ENCODE data around the gene ARHGEF25. TPM values are rescaled to one million over a fixed set of nuclear protein-coding genes. Genes with fewer than 3 reads are reported as not detected.
A peak's percentile ranks its signal among the peaks of the same experiment; 100 is the strongest.
"Not testable (repeated sequence)": the region's sequence is repeated elsewhere in the genome, so short reads cannot be mapped to it uniquely, and the experiment has no call there.

Gene ARHGEF25
- total RNA-seq, 1 experiment from 2014 or later = not detected

DNA sequence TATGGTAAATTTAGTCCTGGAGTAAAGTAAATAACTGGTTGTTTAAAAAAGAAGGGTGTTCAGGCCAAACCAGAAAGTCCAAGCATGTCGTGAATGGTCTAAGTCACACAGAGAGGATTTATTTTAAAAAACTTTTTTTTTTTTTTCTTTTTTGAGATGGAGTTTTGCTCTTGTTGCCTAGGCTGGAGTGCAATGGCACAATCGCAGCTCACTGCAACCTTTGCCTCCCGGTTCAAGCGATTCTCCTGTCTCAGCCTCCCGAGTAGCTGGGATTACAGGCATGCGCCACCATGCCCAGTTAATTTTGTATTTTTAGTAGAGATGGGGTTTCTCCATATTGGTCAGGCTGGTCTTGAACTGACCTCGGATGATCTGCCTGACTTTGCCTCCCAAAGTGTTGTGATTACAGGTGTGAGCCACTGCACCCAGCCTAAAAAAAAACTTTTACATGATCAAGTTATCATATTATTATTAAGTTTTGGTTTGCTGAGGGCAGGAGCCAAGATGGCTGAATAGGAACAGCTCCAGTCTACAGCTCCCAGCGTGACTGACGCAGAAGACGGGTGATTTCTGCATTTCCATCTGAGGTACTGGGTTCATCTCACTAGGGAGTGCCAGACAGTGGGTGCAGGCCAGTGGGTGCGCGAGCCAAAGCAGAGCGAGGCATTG is 34.9 kb downstream of the ARHGEF25 start:
- not testable (repeated sequence) for H3K36me3 ChIP-seq (ENCODE audit: insufficient read depth, low read length); H3K4me2 ChIP-seq (ENCODE audit: low read depth, low read length, poor library complexity, severe bottlenecking); H3K27me3 ChIP-seq (ENCODE audit: low read length); H3K9ac ChIP-seq (ENCODE audit: low read length); H3K4me1 ChIP-seq (ENCODE audit: low read length); H3K27ac ChIP-seq (ENCODE audit: low read length); H3K9me3 ChIP-seq (ENCODE audit: low read length); H3K4me3 ChIP-seq (ENCODE audit: low read length); H3K9me2 ChIP-seq (replicated peaks; ENCODE audit: insufficient read depth, low read length); H4K20me1 ChIP-seq (ENCODE audit: insufficient read depth, low read depth, low read length); H2AFZ ChIP-seq (ENCODE audit: low read length); H3K79me2 ChIP-seq (ENCODE audit: low read length)
- peak; percentile 63 for DNase-seq

DNA sequence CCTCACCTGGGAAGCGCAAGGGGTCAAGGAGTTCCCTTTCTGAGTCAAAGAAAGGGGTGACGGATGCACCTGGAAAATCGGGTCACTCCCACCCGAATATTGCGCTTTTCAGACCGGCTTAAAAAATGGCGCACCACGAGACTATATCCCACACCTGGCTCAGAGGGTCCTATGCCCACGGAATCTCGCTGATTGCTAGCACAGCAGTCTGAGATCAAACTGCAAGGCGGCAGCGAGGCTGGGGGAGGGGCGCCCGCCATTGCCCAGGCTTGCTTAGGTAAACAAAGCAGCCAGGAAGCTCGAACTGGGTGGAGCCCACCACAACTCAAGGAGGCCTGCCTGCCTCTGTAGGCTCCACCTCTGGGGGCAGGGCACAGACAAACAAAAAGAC is 35.4 kb downstream of the ARHGEF25 start:
- H3K36me3 ChIP-seq (ENCODE audit: insufficient read depth, low read length); H3K27me3 ChIP-seq (ENCODE audit: low read length); H4K20me1 ChIP-seq (ENCODE audit: insufficient read depth, low read depth, low read length); H3K4me3 ChIP-seq (ENCODE audit: low read length); H3K9me3 ChIP-seq (ENCODE audit: low read length); H3K79me2 ChIP-seq (ENCODE audit: low read length); H3K9ac ChIP-seq (ENCODE audit: low read length); H3K9me2 ChIP-seq (replicated peaks; ENCODE audit: insufficient read depth, low read length); H2AFZ ChIP-seq (ENCODE audit: low read length); H3K27ac ChIP-seq (ENCODE audit: low read length); H3K4me1 ChIP-seq (ENCODE audit: low read length); H3K4me2 ChIP-seq (ENCODE audit: low read depth, low read length, poor library complexity, severe bottlenecking); DNase-seq: not testable (repeated sequence)

DNA sequence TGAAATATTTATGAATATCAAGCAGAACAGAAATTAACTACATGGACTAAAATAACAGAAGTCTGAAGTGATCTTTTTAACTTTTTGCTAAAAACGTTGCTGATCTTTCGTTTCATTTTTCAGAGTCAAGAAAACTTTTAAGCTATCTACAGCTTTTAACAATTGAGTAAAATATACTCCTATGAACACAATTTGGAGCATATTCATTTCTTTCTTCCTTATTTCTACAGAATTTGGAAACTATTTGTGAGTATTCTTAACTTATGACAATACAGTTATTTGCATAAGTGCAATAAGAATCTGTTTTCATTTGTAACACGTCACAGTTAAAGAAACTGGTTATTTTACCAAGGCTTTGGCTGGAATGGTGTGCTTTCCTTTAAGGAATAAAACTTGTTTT is 42.8 kb downstream of the ARHGEF25 start:
- Histone ChIP-seq H4K20me1 (ENCODE audit: insufficient read depth, low read depth, low read length) (no peaks in the 10 kb centered on the region), H3K27me3 (ENCODE audit: low read length) (no peaks in the 10 kb centered on the region), H3K4me1 (ENCODE audit: low read length) (no peaks in the 10 kb centered on the region), H3K36me3 (ENCODE audit: insufficient read depth, low read length) (no peaks in the 10 kb centered on the region), H2AFZ (ENCODE audit: low read length) (no peak overlapping the region), H3K9me2 (replicated peaks; ENCODE audit: insufficient read depth, low read length) (no peaks in the 10 kb centered on the region), H3K9me3 (ENCODE audit: low read length) (no peaks in the 10 kb centered on the region), H3K79me2 (ENCODE audit: low read length) (no peaks in the 10 kb centered on the region), H3K4me3 (ENCODE audit: low read length) (no peak overlapping the region), H3K27ac (ENCODE audit: low read length) (no peak overlapping the region), H3K9ac (ENCODE audit: low read length) (no peak overlapping the region), H3K4me2 (ENCODE audit: low read depth, low read length, poor library complexity, severe bottlenecking) (no peak overlapping the region)
- peak; percentile 36 for DNase-seq

DNA sequence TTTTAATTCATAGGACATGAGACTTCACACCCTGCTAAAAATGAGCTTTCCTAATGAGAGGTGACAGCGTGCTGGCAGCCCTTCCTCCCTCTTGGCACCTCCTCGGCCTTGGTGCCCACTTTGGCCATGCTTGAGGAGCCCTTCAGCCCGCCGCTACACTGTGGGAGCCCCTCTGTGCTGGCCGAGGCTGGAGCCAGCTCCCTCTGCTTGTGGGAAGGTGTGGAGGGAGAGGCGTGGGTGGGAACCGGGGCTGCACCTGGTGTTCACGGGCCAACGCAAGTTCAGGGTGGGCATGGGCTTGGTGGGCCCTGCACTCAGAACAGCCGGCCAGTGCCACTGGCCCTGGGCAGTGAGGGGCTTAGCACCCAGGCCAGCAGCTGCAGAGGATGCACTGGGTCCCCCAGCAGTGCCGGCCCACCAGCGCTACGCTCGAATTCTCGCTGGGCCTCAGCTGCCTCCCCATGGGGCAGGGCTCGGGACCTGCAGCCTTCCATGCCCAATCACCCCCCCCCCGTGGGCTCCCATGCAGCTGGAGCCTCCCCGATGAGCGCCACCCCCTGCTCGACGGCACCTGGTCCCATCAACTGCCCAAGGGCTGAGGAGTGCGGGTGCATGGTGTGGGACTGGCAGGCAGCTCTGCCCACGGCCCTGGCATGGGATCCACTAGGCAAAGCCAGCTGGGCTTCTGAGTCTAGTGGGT is 44.5 kb downstream of the ARHGEF25 start:
- H3K79me2 ChIP-seq (ENCODE audit: low read length) = no peaks in the 10 kb centered on the region
- H3K27ac ChIP-seq (ENCODE audit: low read length) = no peak overlapping the region
- H3K9me3 ChIP-seq (ENCODE audit: low read length) = no peaks in the 10 kb centered on the region; the same call in 1 of the 2 replicates
- no peak overlapping the region for H2AFZ ChIP-seq (ENCODE audit: low read length)
- no peaks in the 10 kb centered on the region for H3K36me3 ChIP-seq (ENCODE audit: insufficient read depth, low read length)
- H3K4me2 ChIP-seq (ENCODE audit: low read depth, low read length, poor library complexity, severe bottlenecking) = no peak overlapping the region
- H3K4me1 ChIP-seq (ENCODE audit: low read length) = no peaks in the 10 kb centered on the region
- H3K9ac ChIP-seq (ENCODE audit: low read length) = no peak overlapping the region
- H3K4me3 ChIP-seq (ENCODE audit: low read length) = no peak overlapping the region
- no peaks in the 10 kb centered on the region for H3K9me2 ChIP-seq (replicated peaks; ENCODE audit: insufficient read depth, low read length)
- H3K27me3 ChIP-seq (ENCODE audit: low read length) = no peaks in the 10 kb centered on the region
- DNase-seq = no peak
- H4K20me1 ChIP-seq (ENCODE audit: insufficient read depth, low read depth, low read length) = no peaks in the 10 kb centered on the region

DNA sequence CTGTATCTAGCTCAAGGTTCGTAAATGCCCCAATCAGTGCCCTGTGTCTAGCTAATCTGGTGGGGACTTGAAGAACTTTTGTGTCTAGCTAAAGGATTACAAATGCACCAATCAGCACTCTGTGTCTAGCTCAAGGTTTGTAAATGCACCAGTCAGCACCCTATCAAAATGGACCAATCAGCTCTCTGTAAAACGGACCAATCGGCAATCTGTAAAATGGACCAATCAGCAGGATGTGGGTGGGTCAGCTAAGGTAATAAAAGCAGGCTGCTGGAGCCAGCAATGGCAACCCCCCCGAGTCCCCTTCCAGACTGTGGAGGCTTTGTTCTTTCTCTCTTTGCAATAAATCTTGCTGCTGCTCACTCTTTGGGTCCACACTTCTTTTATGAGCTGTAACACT is 45.2 kb downstream of the ARHGEF25 start:
- H3K27ac ChIP-seq (ENCODE audit: low read length); H3K4me1 ChIP-seq (ENCODE audit: low read length); H3K79me2 ChIP-seq (ENCODE audit: low read length); H4K20me1 ChIP-seq (ENCODE audit: insufficient read depth, low read depth, low read length); H3K4me3 ChIP-seq (ENCODE audit: low read length); H3K9me2 ChIP-seq (replicated peaks; ENCODE audit: insufficient read depth, low read length); H3K9ac ChIP-seq (ENCODE audit: low read length); H3K36me3 ChIP-seq (ENCODE audit: insufficient read depth, low read length); H2AFZ ChIP-seq (ENCODE audit: low read length); H3K9me3 ChIP-seq (ENCODE audit: low read length); H3K4me2 ChIP-seq (ENCODE audit: low read depth, low read length, poor library complexity, severe bottlenecking); H3K27me3 ChIP-seq (ENCODE audit: low read length): not testable (repeated sequence)
- peak; percentile 44 for DNase-seq

DNA sequence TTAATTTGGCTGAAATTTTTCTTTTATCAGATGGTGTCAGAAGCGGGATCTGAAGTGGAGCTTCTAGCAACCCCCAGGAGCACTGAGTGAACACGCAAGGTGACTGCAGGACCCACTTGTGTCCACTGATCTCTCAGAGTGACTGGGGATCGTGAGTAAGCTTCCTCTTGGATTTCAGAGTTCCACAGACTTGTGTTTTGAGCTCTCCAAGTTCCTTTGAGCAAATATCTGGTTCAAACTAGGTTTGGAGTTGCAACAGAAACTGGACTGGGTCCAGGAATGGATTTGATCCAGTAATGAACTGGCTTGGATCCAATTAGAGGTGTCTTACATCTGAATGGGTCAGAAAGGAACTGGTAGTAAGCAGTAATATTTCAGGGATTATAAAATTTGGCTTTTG is 46.5 kb downstream of the ARHGEF25 start:
- Histone ChIP-seq H3K9me2 (replicated peaks; ENCODE audit: insufficient read depth, low read length) (no peaks in the 10 kb centered on the region), H3K9ac (ENCODE audit: low read length) (no peak overlapping the region), H3K4me3 (ENCODE audit: low read length) (no peak overlapping the region), H3K27ac (ENCODE audit: low read length) (no peak overlapping the region), H4K20me1 (ENCODE audit: insufficient read depth, low read depth, low read length) (no peaks in the 10 kb centered on the region), H3K79me2 (ENCODE audit: low read length) (no peaks in the 10 kb centered on the region), H3K4me2 (ENCODE audit: low read depth, low read length, poor library complexity, severe bottlenecking) (no peak overlapping the region), H3K27me3 (ENCODE audit: low read length) (no peaks in the 10 kb centered on the region), H3K36me3 (ENCODE audit: insufficient read depth, low read length) (no peaks in the 10 kb centered on the region), H2AFZ (ENCODE audit: low read length) (no peak overlapping the region), H3K9me3 (ENCODE audit: low read length) (peaks cover 7% of the 10 kb centered on the region), H3K4me1 (ENCODE audit: low read length) (no peaks in the 10 kb centered on the region)
- DNase-seq = peak; percentile 25

DNA sequence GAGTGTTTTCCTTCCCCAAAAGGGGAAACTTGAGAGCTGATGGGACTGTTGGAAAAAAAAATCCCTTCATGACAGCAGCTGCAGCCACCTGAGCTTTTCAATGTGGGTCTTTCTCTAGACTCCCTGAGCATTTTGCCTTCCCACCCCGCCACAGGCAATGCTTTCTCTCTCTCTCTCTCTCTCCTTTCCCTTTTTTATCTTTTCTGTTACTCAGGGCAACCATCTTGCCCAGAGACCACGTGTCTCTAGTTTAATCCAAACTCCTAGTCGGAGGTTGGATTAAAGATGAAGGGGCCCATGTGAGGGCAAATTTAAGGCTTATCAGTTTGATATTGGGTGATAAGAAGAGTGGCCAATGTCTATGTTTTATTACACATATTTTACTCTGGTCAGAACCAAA is 47.7 kb downstream of the ARHGEF25 start:
- H3K9ac ChIP-seq (ENCODE audit: low read length) = no peak overlapping the region
- H3K79me2 ChIP-seq (ENCODE audit: low read length) = no peaks in the 10 kb centered on the region
- H3K27me3 ChIP-seq (ENCODE audit: low read length) = no peaks in the 10 kb centered on the region
- no peaks in the 10 kb centered on the region for H3K4me1 ChIP-seq (ENCODE audit: low read length)
- no peak overlapping the region for H3K4me3 ChIP-seq (ENCODE audit: low read length)
- no peak overlapping the region for H3K4me2 ChIP-seq (ENCODE audit: low read depth, low read length, poor library complexity, severe bottlenecking)
- no peak overlapping the region for H3K27ac ChIP-seq (ENCODE audit: low read length)
- H3K9me3 ChIP-seq (ENCODE audit: low read length) = peaks cover 7% of the 10 kb centered on the region
- DNase-seq = no peak
- no peaks in the 10 kb centered on the region for H3K36me3 ChIP-seq (ENCODE audit: insufficient read depth, low read length)
- H2AFZ ChIP-seq (ENCODE audit: low read length) = no peak overlapping the region
- no peaks in the 10 kb centered on the region for H3K9me2 ChIP-seq (replicated peaks; ENCODE audit: insufficient read depth, low read length)
- no peaks in the 10 kb centered on the region for H4K20me1 ChIP-seq (ENCODE audit: insufficient read depth, low read depth, low read length)

DNA sequence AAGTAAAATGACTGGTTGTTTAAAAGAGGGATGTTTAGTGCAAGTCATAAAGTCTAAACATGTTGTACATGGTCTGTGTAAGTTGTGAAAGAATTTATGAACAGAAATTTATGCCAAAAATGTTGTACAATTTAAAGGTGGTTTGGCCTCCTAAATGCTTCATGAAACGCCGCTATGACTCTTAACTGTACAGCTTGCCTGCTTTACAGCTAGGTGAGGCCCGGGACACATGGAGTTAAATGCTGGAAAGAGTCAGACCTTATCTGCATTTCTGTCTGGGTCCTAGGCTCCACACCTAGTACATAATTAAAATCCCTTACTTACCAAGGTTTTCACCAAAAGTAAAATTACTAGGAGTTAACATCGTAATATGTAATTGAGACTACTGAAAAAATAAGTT is 50.1 kb downstream of the ARHGEF25 start:
- H3K9me2 ChIP-seq (replicated peaks; ENCODE audit: insufficient read depth, low read length) = no peaks in the 10 kb centered on the region

More for the DNA sequence above, 50.1 kb downstream of the ARHGEF25 start:
- H3K27ac ChIP-seq (ENCODE audit: low read length) = no peak overlapping the region
- H3K36me3 ChIP-seq (ENCODE audit: insufficient read depth, low read length) = no peaks in the 10 kb centered on the region
- H3K9me3 ChIP-seq (ENCODE audit: low read length) = peaks cover 7% of the 10 kb centered on the region
- no peak overlapping the region for H3K9ac ChIP-seq (ENCODE audit: low read length)
- no peak overlapping the region for H2AFZ ChIP-seq (ENCODE audit: low read length)
- H3K4me1 ChIP-seq (ENCODE audit: low read length) = no peaks in the 10 kb centered on the region
- H3K4me2 ChIP-seq (ENCODE audit: low read depth, low read length, poor library complexity, severe bottlenecking) = no peak overlapping the region
- no peaks in the 10 kb centered on the region for H4K20me1 ChIP-seq (ENCODE audit: insufficient read depth, low read depth, low read length)
- no peaks in the 10 kb centered on the region for H3K79me2 ChIP-seq (ENCODE audit: low read length)
- no peak overlapping the region for H3K4me3 ChIP-seq (ENCODE audit: low read length)
- no peaks in the 10 kb centered on the region for H3K27me3 ChIP-seq (ENCODE audit: low read length)
- peak; percentile 27 for DNase-seq

Data from Karpas-422 (cell line).